GM23338 (cell line): ENCODE data around the gene LPAR4. TPM values are rescaled to one million over a fixed set of nuclear protein-coding genes. Genes with fewer than 3 reads are reported as not detected.

Experiments
- ATAC-seq: fragments of 200-7000 bp; cut with Tn5 transposase; 3 replicates; pipeline ENCODE4 v1.9.1; 2020
- DNase-seq: peaks from one replicate; pipeline ENCODE4 v3.0.0-alpha.2; 2015; ENCODE audit warnings: low spot score
- H2AFZ ChIP-seq: fragments of 200-600 bp; sonication (generic); 2 replicates; pipeline ENCODE4 v1.8.0; 2016; ENCODE audit warnings: antibody characterized with exemption, mild to moderate bottlenecking, moderate library complexity
- H3F3A ChIP-seq: fragments of 200-600 bp; sonication (generic); replicated peaks from 2 replicates; pipeline ENCODE4 v1.8.0; 2017; ENCODE audit warnings: antibody characterized with exemption, mixed run types, low read depth
- H3K27ac ChIP-seq: fragments of 200-600 bp; sonication (generic); 2 replicates; pipeline ENCODE4 v1.6.1; 2016; ENCODE audit warnings: low read depth
- H3K27me3 ChIP-seq: fragments of 200-600 bp; sonication (generic); 2 replicates; pipeline ENCODE4 v1.8.0; 2016; ENCODE audit warnings: mild to moderate bottlenecking, mixed run types, moderate library complexity; ENCODE audit not compliant: insufficient read depth
- H3K36me3 ChIP-seq: fragments of 200-600 bp; sonication (generic); 2 replicates; pipeline ENCODE4 v1.8.0; 2016; ENCODE audit warnings: mild to moderate bottlenecking; ENCODE audit not compliant: insufficient read depth
- H3K4me1 ChIP-seq: fragments of 200-600 bp; sonication (generic); 2 replicates; pipeline ENCODE4 v1.8.0; 2016; ENCODE audit warnings: mild to moderate bottlenecking, moderate library complexity; ENCODE audit not compliant: insufficient read depth
- H3K4me2 ChIP-seq: fragments of 200-600 bp; sonication (generic); 2 replicates; pipeline ENCODE4 v1.7.1; 2017; ENCODE audit warnings: mixed run types
- H3K4me3 ChIP-seq: fragments of 200-600 bp; sonication (generic); 2 replicates; pipeline ENCODE4 v1.6.1; 2016; ENCODE audit warnings: mixed run types
- H3K79me2 ChIP-seq: fragments of 200-600 bp; sonication (generic); replicated peaks from 2 replicates; pipeline ENCODE4 v1.8.0; 2017; ENCODE audit warnings: mild to moderate bottlenecking; ENCODE audit not compliant: insufficient read depth
- H3K9me2 ChIP-seq: fragments of 200-600 bp; sonication (generic); 2 replicates; pipeline ENCODE4 v1.8.0; 2017; ENCODE audit not compliant: insufficient read depth
- H4K20me1 ChIP-seq: fragments of 200-600 bp; sonication (generic); replicated peaks from 2 replicates; pipeline ENCODE4 v1.8.0; 2017; ENCODE audit warnings: mild to moderate bottlenecking; ENCODE audit not compliant: insufficient read depth
- H3K27ac Mint-ChIP-seq: 2 replicates; pipeline ENCODE4 v1.8.0; 2020; ENCODE audit warnings: inconsistent platforms, mild to moderate bottlenecking, moderate library complexity, mixed read lengths
- H3K27me3 Mint-ChIP-seq: 3 replicates; pipeline ENCODE4 v1.8.0; 2022; ENCODE audit warnings: low read depth, mild to moderate bottlenecking, moderate library complexity, mixed read lengths, inconsistent platforms; ENCODE audit not compliant: insufficient read depth, poor library complexity
- H3K36me3 Mint-ChIP-seq: 3 replicates; pipeline ENCODE4 v1.8.0; 2021; ENCODE audit warnings: low read depth, mild to moderate bottlenecking, inconsistent platforms, moderate library complexity, mixed read lengths
- H3K4me1 Mint-ChIP-seq: 3 replicates; pipeline ENCODE4 v1.8.0; 2020; ENCODE audit warnings: mild to moderate bottlenecking, inconsistent platforms, mixed read lengths
- H3K4me3 Mint-ChIP-seq: 3 replicates; pipeline ENCODE4 v1.8.0; 2021; ENCODE audit warnings: moderate library complexity, mild to moderate bottlenecking, inconsistent platforms, mixed read lengths
- H3K9me3 Mint-ChIP-seq: 3 replicates; pipeline ENCODE4 v1.8.0; 2020; ENCODE audit warnings: moderate library complexity, mild to moderate bottlenecking, inconsistent platforms, mixed read lengths
- CREB1 ChIP-seq: fragments of 250-450 bp; sonication (Bioruptor Pico); IDR thresholded peaks from 2 replicates; pipeline ENCODE4 v1.5.0; 2020; ENCODE audit warnings: low read depth, mild to moderate bottlenecking, moderate library complexity
- CTCF ChIP-seq, 2 experiments: fragments of 200-600 bp in 1 of 2; sonication (generic) in 1 of 2; conservative IDR thresholded peaks; 2 replicates each; pipeline versions ENCODE4 v1.5.1 to v1.6.1; 2016 to 2017; ENCODE audit warnings: antibody characterized with exemption in 2 of 2, low read depth in 2 of 2, mild to moderate bottlenecking in 2 of 2, moderate library complexity in 1 of 2
- EZH2 ChIP-seq: fragments of 200-600 bp; sonication (generic); IDR thresholded peaks from one replicate; pipeline ENCODE4 v1.8.0; 2017; ENCODE audit warnings: antibody characterized with exemption, mild to moderate bottlenecking, low read depth; ENCODE audit not compliant: unreplicated experiment
- NANOG ChIP-seq: IDR thresholded peaks from 2 replicates; pipeline ENCODE4 v1.6.1; 2016; ENCODE audit warnings: antibody characterized with exemption, borderline replicate concordance
- ZNF114 ChIP-seq: fragments of 250-450 bp; sonication (Bioruptor Pico); IDR thresholded peaks from 2 replicates; pipeline ENCODE4 v1.5.0; 2020; ENCODE audit warnings: mild to moderate bottlenecking, moderate library complexity
- ZNF331 ChIP-seq: fragments of 250-450 bp; sonication (Bioruptor Pico); IDR thresholded peaks from 2 replicates; pipeline ENCODE4 v1.5.0; 2020; ENCODE audit warnings: low read depth, mild to moderate bottlenecking, moderate library complexity
- polyA plus RNA-seq: library from polyadenylated mRNA; unstranded; fragments of >200 nt; fragmentation: Nextera tagmentation; extraction: Ambion mirVana; gene quantifications from 2 replicates; pipeline ENCODE4 v1.2.1, GENCODE V29; 2016
- total RNA-seq: library from RNA; depleted of rRNA; stranded (reverse); fragments of >200 nt; shearing (Covaris generic); gene quantifications from 2 replicates; pipeline ENCODE4 v1.2.3, GENCODE V29; 2014
- TF ChIP-seq, protein P1 (sequence below): IDR thresholded peaks from one replicate; pipeline ENCODE4 v1.6.1; 2018; ENCODE audit warnings: antibody characterized with exemption; ENCODE audit not compliant: unreplicated experiment
- TF ChIP-seq, protein P2 (sequence below): IDR thresholded peaks from 2 replicates; pipeline ENCODE4 v1.6.1; 2016; ENCODE audit warnings: antibody characterized with exemption

LPAR4 gene
- total and polyA plus RNA-seq, 2 experiments from 2014 or later, result 14.1 to 14.9 TPM

DNA sequence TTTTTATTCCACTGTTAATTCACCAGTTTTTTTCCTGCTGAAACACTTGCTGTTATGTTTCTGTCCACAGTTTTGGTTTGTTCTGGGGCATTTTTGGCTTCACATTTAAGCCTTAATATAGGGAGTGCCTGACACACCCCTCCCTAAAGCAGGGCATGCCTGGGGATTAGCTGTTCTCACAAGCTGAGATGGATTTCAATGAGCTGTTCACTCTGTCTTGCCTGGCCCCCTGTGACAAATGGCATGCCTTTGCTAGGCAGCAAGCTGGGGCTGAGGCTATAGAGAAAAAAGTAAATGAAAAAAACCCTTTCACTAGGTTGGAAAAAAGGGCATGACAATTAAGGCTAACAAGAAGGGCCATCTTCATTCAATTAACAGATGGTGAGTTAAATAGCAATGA is 22.4 kb downstream of the LPAR4 start (continued):
- TF ChIP-seq EZH2 (no peak), ZNF331 (CRISPR knock-in tag) (no peak), CTCF (conservative IDR thresholded peaks at IDR 0.05; ENCODE audit: low read depth in 2 of 2) (no peak)

GRCh38 chrX:78796916-78797315 is 49.4 kb downstream of the LPAR4 start:
- Histone ChIP-seq H3K27me3 (no peaks in the 10 kb centered on the region), H3K4me1 (no peaks in the 10 kb centered on the region), H2AFZ (no peak overlapping the region), H3K36me3 (no peaks in the 10 kb centered on the region), H3K9me2 (no peaks in the 10 kb centered on the region), H4K20me1 (no peaks in the 10 kb centered on the region), H3F3A (no peaks in the 10 kb centered on the region), H3K4me3 (no peak overlapping the region), H3K27ac (no peak overlapping the region), H3K4me2 (no peak overlapping the region), H3K79me2 (no peaks in the 10 kb centered on the region)
- Mint-ChIP-seq H3K4me3 (no peak overlapping the region), H3K36me3 (peaks cover 4% of the 10 kb centered on the region; the same call in 2 of the 3 replicates), H3K27ac (no peak overlapping the region), H3K9me3 (peaks cover 16% of the 10 kb centered on the region), H3K27me3 (no peaks in the 10 kb centered on the region), H3K4me1 (no peaks in the 10 kb centered on the region)
- TF ChIP-seq ZNF114 (CRISPR knock-in tag) (no peak), EZH2 (no peak), CREB1 (CRISPR knock-in tag) (no peak), NANOG (no peak), CTCF (conservative IDR thresholded peaks at IDR 0.05; ENCODE audit: low read depth in 2 of 2) (no peak)
- TF ChIP-seq, protein P1, sequence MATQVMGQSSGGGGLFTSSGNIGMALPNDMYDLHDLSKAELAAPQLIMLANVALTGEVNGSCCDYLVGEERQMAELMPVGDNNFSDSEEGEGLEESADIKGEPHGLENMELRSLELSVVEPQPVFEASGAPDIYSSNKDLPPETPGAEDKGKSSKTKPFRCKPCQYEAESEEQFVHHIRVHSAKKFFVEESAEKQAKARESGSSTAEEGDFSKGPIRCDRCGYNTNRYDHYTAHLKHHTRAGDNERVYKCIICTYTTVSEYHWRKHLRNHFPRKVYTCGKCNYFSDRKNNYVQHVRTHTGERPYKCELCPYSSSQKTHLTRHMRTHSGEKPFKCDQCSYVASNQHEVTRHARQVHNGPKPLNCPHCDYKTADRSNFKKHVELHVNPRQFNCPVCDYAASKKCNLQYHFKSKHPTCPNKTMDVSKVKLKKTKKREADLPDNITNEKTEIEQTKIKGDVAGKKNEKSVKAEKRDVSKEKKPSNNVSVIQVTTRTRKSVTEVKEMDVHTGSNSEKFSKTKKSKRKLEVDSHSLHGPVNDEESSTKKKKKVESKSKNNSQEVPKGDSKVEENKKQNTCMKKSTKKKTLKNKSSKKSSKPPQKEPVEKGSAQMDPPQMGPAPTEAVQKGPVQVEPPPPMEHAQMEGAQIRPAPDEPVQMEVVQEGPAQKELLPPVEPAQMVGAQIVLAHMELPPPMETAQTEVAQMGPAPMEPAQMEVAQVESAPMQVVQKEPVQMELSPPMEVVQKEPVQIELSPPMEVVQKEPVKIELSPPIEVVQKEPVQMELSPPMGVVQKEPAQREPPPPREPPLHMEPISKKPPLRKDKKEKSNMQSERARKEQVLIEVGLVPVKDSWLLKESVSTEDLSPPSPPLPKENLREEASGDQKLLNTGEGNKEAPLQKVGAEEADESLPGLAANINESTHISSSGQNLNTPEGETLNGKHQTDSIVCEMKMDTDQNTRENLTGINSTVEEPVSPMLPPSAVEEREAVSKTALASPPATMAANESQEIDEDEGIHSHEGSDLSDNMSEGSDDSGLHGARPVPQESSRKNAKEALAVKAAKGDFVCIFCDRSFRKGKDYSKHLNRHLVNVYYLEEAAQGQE, result no peak
- TF ChIP-seq, protein P2, sequence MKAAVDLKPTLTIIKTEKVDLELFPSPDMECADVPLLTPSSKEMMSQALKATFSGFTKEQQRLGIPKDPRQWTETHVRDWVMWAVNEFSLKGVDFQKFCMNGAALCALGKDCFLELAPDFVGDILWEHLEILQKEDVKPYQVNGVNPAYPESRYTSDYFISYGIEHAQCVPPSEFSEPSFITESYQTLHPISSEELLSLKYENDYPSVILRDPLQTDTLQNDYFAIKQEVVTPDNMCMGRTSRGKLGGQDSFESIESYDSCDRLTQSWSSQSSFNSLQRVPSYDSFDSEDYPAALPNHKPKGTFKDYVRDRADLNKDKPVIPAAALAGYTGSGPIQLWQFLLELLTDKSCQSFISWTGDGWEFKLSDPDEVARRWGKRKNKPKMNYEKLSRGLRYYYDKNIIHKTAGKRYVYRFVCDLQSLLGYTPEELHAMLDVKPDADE, result no peak
- DNase-seq (no peak), ATAC-seq (no peak)
